KBM-7 (cell line): ENCODE results near the gene FOXD4L3.
"Not testable (repeated sequence)": the region's sequence is repeated elsewhere in the genome, so short reads cannot be mapped to it uniquely, and the experiment has no call there.

Experiments used
- DNase-seq: peaks from one replicate; pipeline ENCODE4 v3.0.0-alpha.2; 2015
- in situ Hi-C: fragments of 300-500 bp; cut with MboI; formaldehyde crosslinking; loops from 2 replicates; pipeline ENCODE4 v1.14.3; 2020; ENCODE audit warnings: low sequenced_read_pairs, low pct_unique_long_range_greater_than_20kb, mixed read lengths

FOXD4L3 gene

GRCh38 chr9:68302567-68302966 is at the start of gene FOXD4L3:
Gene FOXD4L3, plus strand, starts transcription at chr9:68302867. Its CDS starts 85 bp downstream, at chr9:68302952.
- in situ Hi-C loops, DNase-seq: not testable (repeated sequence)

GRCh38 chr9:68281041-68281440 is 21.6 kb upstream of the FOXD4L3 start:
- DNase-seq, in situ Hi-C loops: not testable (repeated sequence)

GRCh38 chr9:68303771-68304170 is 1.1 kb downstream of the FOXD4L3 start:
- in situ Hi-C loops, DNase-seq: not testable (repeated sequence)

- DNase-seq, in situ Hi-C loops: not testable (repeated sequence)
These were observed 1.5 kb downstream of the FOXD4L3 start for GRCh38 chr9:68304212-68304611.

GRCh38 chr9:68304777-68305176 is 2.1 kb downstream of the FOXD4L3 start:
- DNase-seq, in situ Hi-C loops: not testable (repeated sequence)

GRCh38 chr9:68305680-68306285 is 3.1 kb downstream of the FOXD4L3 start:
- in situ Hi-C loops, DNase-seq: not testable (repeated sequence)

GRCh38 chr9:68306391-68306964 is 3.8 kb downstream of the FOXD4L3 start:
- in situ Hi-C loops: not testable (repeated sequence)

GRCh38 chr9:68307127-68307526 is 4.5 kb downstream of the FOXD4L3 start:
- in situ Hi-C loops, DNase-seq: not testable (repeated sequence)

More at GRCh38 chr9:68306391-68306964, 3.8 kb downstream of the FOXD4L3 start:
- DNase-seq: not testable (repeated sequence)

- DNase-seq, in situ Hi-C loops: not testable (repeated sequence)
These were observed 5.0 kb downstream of the FOXD4L3 start for GRCh38 chr9:68307654-68308053.

GRCh38 chr9:68311208-68311607 is 8.5 kb downstream of the FOXD4L3 start:
- in situ Hi-C loops, DNase-seq: not testable (repeated sequence)

- DNase-seq, in situ Hi-C loops: not testable (repeated sequence)
These were observed 15.5 kb downstream of the FOXD4L3 start for GRCh38 chr9:68318209-68318608.

GRCh38 chr9:68323749-68324148 is 21.1 kb downstream of the FOXD4L3 start:
- DNase-seq, in situ Hi-C loops: not testable (repeated sequence)

GRCh38 chr9:68324518-68324917 is 21.9 kb downstream of the FOXD4L3 start:
- in situ Hi-C loops, DNase-seq: not testable (repeated sequence)

GRCh38 chr9:68329106-68329505 is 26.4 kb downstream of the FOXD4L3 start:
- DNase-seq, in situ Hi-C loops: not testable (repeated sequence)

- DNase-seq, in situ Hi-C loops: not testable (repeated sequence)
These were observed 28.0 kb downstream of the FOXD4L3 start for GRCh38 chr9:68330531-68331173.

GRCh38 chr9:68332122-68332521 is 29.5 kb downstream of the FOXD4L3 start:
- DNase-seq, in situ Hi-C loops: not testable (repeated sequence)

GRCh38 chr9:68335935-68336334 is 33.3 kb downstream of the FOXD4L3 start:
- DNase-seq, in situ Hi-C loops: not testable (repeated sequence)

- in situ Hi-C loops, DNase-seq: not testable (repeated sequence)
These were observed 34.1 kb downstream of the FOXD4L3 start for GRCh38 chr9:68336639-68337339.

- in situ Hi-C loops, DNase-seq: not testable (repeated sequence)
These were observed 35.3 kb downstream of the FOXD4L3 start for GRCh38 chr9:68338000-68338399.
